GM23338 (cell line): Measurements from ENCODE around the gene UNC13C. TPM values are rescaled to one million over a fixed set of nuclear protein-coding genes. Genes with fewer than 3 reads are reported as not detected.

ENCODE experiments used
- ATAC-seq: fragments of 200-7000 bp; cut with Tn5 transposase; 3 replicates; pipeline ENCODE4 v1.9.1; 2020
- DNase-seq: peaks from one replicate; pipeline ENCODE4 v3.0.0-alpha.2; 2015; ENCODE audit warnings: low spot score
- H2AFZ ChIP-seq: fragments of 200-600 bp; sonication (generic); 2 replicates; pipeline ENCODE4 v1.8.0; 2016; ENCODE audit warnings: antibody characterized with exemption, mild to moderate bottlenecking, moderate library complexity
- H3F3A ChIP-seq: fragments of 200-600 bp; sonication (generic); replicated peaks from 2 replicates; pipeline ENCODE4 v1.8.0; 2017; ENCODE audit warnings: antibody characterized with exemption, mixed run types, low read depth
- H3K27ac ChIP-seq: fragments of 200-600 bp; sonication (generic); 2 replicates; pipeline ENCODE4 v1.6.1; 2016; ENCODE audit warnings: low read depth
- H3K27me3 ChIP-seq: fragments of 200-600 bp; sonication (generic); 2 replicates; pipeline ENCODE4 v1.8.0; 2016; ENCODE audit warnings: mild to moderate bottlenecking, mixed run types, moderate library complexity; ENCODE audit not compliant: insufficient read depth
- H3K36me3 ChIP-seq: fragments of 200-600 bp; sonication (generic); 2 replicates; pipeline ENCODE4 v1.8.0; 2016; ENCODE audit warnings: mild to moderate bottlenecking; ENCODE audit not compliant: insufficient read depth
- H3K4me1 ChIP-seq: fragments of 200-600 bp; sonication (generic); 2 replicates; pipeline ENCODE4 v1.8.0; 2016; ENCODE audit warnings: mild to moderate bottlenecking, moderate library complexity; ENCODE audit not compliant: insufficient read depth
- H3K4me2 ChIP-seq: fragments of 200-600 bp; sonication (generic); 2 replicates; pipeline ENCODE4 v1.7.1; 2017; ENCODE audit warnings: mixed run types
- H3K4me3 ChIP-seq: fragments of 200-600 bp; sonication (generic); 2 replicates; pipeline ENCODE4 v1.6.1; 2016; ENCODE audit warnings: mixed run types
- H3K79me2 ChIP-seq: fragments of 200-600 bp; sonication (generic); replicated peaks from 2 replicates; pipeline ENCODE4 v1.8.0; 2017; ENCODE audit warnings: mild to moderate bottlenecking; ENCODE audit not compliant: insufficient read depth
- H3K9me2 ChIP-seq: fragments of 200-600 bp; sonication (generic); 2 replicates; pipeline ENCODE4 v1.8.0; 2017; ENCODE audit not compliant: insufficient read depth
- H4K20me1 ChIP-seq: fragments of 200-600 bp; sonication (generic); replicated peaks from 2 replicates; pipeline ENCODE4 v1.8.0; 2017; ENCODE audit warnings: mild to moderate bottlenecking; ENCODE audit not compliant: insufficient read depth
- H3K27ac Mint-ChIP-seq: 2 replicates; pipeline ENCODE4 v1.8.0; 2020; ENCODE audit warnings: inconsistent platforms, mild to moderate bottlenecking, moderate library complexity, mixed read lengths
- H3K27me3 Mint-ChIP-seq: 3 replicates; pipeline ENCODE4 v1.8.0; 2022; ENCODE audit warnings: low read depth, mild to moderate bottlenecking, moderate library complexity, mixed read lengths, inconsistent platforms; ENCODE audit not compliant: insufficient read depth, poor library complexity
- H3K36me3 Mint-ChIP-seq: 3 replicates; pipeline ENCODE4 v1.8.0; 2021; ENCODE audit warnings: low read depth, mild to moderate bottlenecking, inconsistent platforms, moderate library complexity, mixed read lengths
- H3K4me1 Mint-ChIP-seq: 3 replicates; pipeline ENCODE4 v1.8.0; 2020; ENCODE audit warnings: mild to moderate bottlenecking, inconsistent platforms, mixed read lengths
- H3K4me3 Mint-ChIP-seq: 3 replicates; pipeline ENCODE4 v1.8.0; 2021; ENCODE audit warnings: moderate library complexity, mild to moderate bottlenecking, inconsistent platforms, mixed read lengths
- H3K9me3 Mint-ChIP-seq: 3 replicates; pipeline ENCODE4 v1.8.0; 2020; ENCODE audit warnings: moderate library complexity, mild to moderate bottlenecking, inconsistent platforms, mixed read lengths
- CREB1 ChIP-seq: fragments of 250-450 bp; sonication (Bioruptor Pico); IDR thresholded peaks from 2 replicates; pipeline ENCODE4 v1.5.0; 2020; ENCODE audit warnings: low read depth, mild to moderate bottlenecking, moderate library complexity
- CTCF ChIP-seq, 2 experiments: fragments of 200-600 bp in 1 of 2; sonication (generic) in 1 of 2; conservative IDR thresholded peaks; 2 replicates each; pipeline versions ENCODE4 v1.5.1 to v1.6.1; 2016 to 2017; ENCODE audit warnings: antibody characterized with exemption in 2 of 2, low read depth in 2 of 2, mild to moderate bottlenecking in 2 of 2, moderate library complexity in 1 of 2
- ETS1 ChIP-seq: IDR thresholded peaks from 2 replicates; pipeline ENCODE4 v1.6.1; 2016; ENCODE audit warnings: antibody characterized with exemption
- EZH2 ChIP-seq: fragments of 200-600 bp; sonication (generic); IDR thresholded peaks from one replicate; pipeline ENCODE4 v1.8.0; 2017; ENCODE audit warnings: antibody characterized with exemption, mild to moderate bottlenecking, low read depth; ENCODE audit not compliant: unreplicated experiment
- JUNB ChIP-seq: IDR thresholded peaks from one replicate; pipeline ENCODE4 v1.6.1; 2016; ENCODE audit warnings: antibody characterized with exemption; ENCODE audit not compliant: unreplicated experiment
- POLR2AphosphoS5 ChIP-seq: IDR thresholded peaks from 2 replicates; pipeline ENCODE4 v1.6.1; 2016; ENCODE audit warnings: antibody characterized with exemption, low read depth
- REST ChIP-seq: IDR thresholded peaks from one replicate; pipeline ENCODE4 v1.6.1; 2018; ENCODE audit warnings: antibody characterized with exemption; ENCODE audit not compliant: unreplicated experiment
- ZNF462 ChIP-seq: fragments of 250-450 bp; sonication (Bioruptor Pico); IDR thresholded peaks from 2 replicates; pipeline ENCODE4 v1.5.0; 2020; ENCODE audit warnings: mild to moderate bottlenecking, moderate library complexity
- polyA plus RNA-seq: library from polyadenylated mRNA; unstranded; fragments of >200 nt; fragmentation: Nextera tagmentation; extraction: Ambion mirVana; gene quantifications from 2 replicates; pipeline ENCODE4 v1.2.1, GENCODE V29; 2016
- total RNA-seq: library from RNA; depleted of rRNA; stranded (reverse); fragments of >200 nt; shearing (Covaris generic); gene quantifications from 2 replicates; pipeline ENCODE4 v1.2.3, GENCODE V29; 2014

The UNC13C gene
- total and polyA plus RNA-seq, 2 experiments from 2014 or later = 0.03 TPM; not detected in 1

- no peaks in the 10 kb centered on the region for H3K36me3 Mint-ChIP-seq
- Histone ChIP-seq H3K4me3 (no peak overlapping the region; the same call in 1 of the 2 replicates), H3K4me2 (no peak overlapping the region), H3K9me2 (no peaks in the 10 kb centered on the region), H3F3A (no peaks in the 10 kb centered on the region), H3K27ac (no peak overlapping the region), H3K36me3 (peaks cover 13% of the 10 kb centered on the region; the same call in 1 of the 2 replicates), H3K79me2 (no peaks in the 10 kb centered on the region), H3K4me1 (no peaks in the 10 kb centered on the region), H3K27me3 (no peaks in the 10 kb centered on the region), H4K20me1 (no peaks in the 10 kb centered on the region), H2AFZ (no peak overlapping the region)
- peaks cover 39% of the 10 kb centered on the region for H3K9me3 Mint-ChIP-seq
- no peak overlapping the region for H3K4me3 Mint-ChIP-seq
- no peaks in the 10 kb centered on the region for H3K4me1 Mint-ChIP-seq
- H3K27me3 Mint-ChIP-seq = no peaks in the 10 kb centered on the region
- no peak overlapping the region for H3K27ac Mint-ChIP-seq
- no peak for ATAC-seq
- no peak for TF ChIP-seq ETS1
- no peak for TF ChIP-seq REST
- TF ChIP-seq JUNB = no peak
- TF ChIP-seq ZNF462 = no peak
- no peak for TF ChIP-seq POLR2AphosphoS5
- TF ChIP-seq CTCF (conservative IDR thresholded peaks at IDR 0.05; ENCODE audit: low read depth in 2 of 2) = no peak
- no peak for TF ChIP-seq CREB1 (CRISPR knock-in tag)
- no peak for TF ChIP-seq EZH2
- no peak for DNase-seq
Observed at GRCh38 chr15:54046093-54046492, 67.9 kb downstream of the UNC13C start.
